ENCODE measurements around the gene SPIN1.
A peak's percentile ranks its signal among the peaks of the same experiment; 100 is the strongest.

SPIN1 gene

GRCh38 chr9:88388886-88389605 is 802 bp downstream of the SPIN1 start:
- DNase-seq: peak in 3 of 5 donors; percentile 15 to 46 (median 40)

- no peak for DNase-seq
Measured at GRCh38 chr9:88390371-88390990, 2.2 kb downstream of the SPIN1 start.

- no peak for DNase-seq
Measured at GRCh38 chr9:88391236-88391635, 3.0 kb downstream of the SPIN1 start.

GRCh38 chr9:88391921-88392320 is 3.7 kb downstream of the SPIN1 start:
- no peak for DNase-seq

GRCh38 chr9:88392549-88392948 is 4.3 kb downstream of the SPIN1 start:
- DNase-seq: no peak

- no peak for DNase-seq
Measured at GRCh38 chr9:88396836-88397577, 8.8 kb downstream of the SPIN1 start.

- DNase-seq: no peak
Measured at GRCh38 chr9:88398016-88398415, 9.8 kb downstream of the SPIN1 start.

- DNase-seq: no peak
Measured at GRCh38 chr9:88399966-88400365, 11.7 kb downstream of the SPIN1 start.

- DNase-seq: no peak
Measured at GRCh38 chr9:88403340-88403739, 15.1 kb downstream of the SPIN1 start.

GRCh38 chr9:88406051-88406450 is 17.8 kb downstream of the SPIN1 start:
- no peak for DNase-seq

- DNase-seq: no peak
Measured at GRCh38 chr9:88411471-88411870, 23.2 kb downstream of the SPIN1 start.

GRCh38 chr9:88414298-88414697 is 26.1 kb downstream of the SPIN1 start:
- no peak for DNase-seq

- DNase-seq: no peak
Measured at GRCh38 chr9:88418025-88418424, 29.8 kb downstream of the SPIN1 start.

GRCh38 chr9:88418715-88419540 is 30.7 kb downstream of the SPIN1 start:
- peak in 1 of 5 donors; percentile 78 for DNase-seq

- DNase-seq: no peak
Measured at GRCh38 chr9:88420227-88420626, 32.0 kb downstream of the SPIN1 start.

GRCh38 chr9:88421348-88421747 is 33.1 kb downstream of the SPIN1 start:
- no peak for DNase-seq

- no peak for DNase-seq
Measured at GRCh38 chr9:88425538-88425950, 37.3 kb downstream of the SPIN1 start.

GRCh38 chr9:88426651-88427050 is 38.4 kb downstream of the SPIN1 start:
- no peak for DNase-seq

GRCh38 chr9:88429595-88430430 is 41.6 kb downstream of the SPIN1 start:
- DNase-seq: no peak

- DNase-seq: peak in 1 of 5 donors; percentile 78
Measured at GRCh38 chr9:88433583-88434255, 45.5 kb downstream of the SPIN1 start.

GRCh38 chr9:88435336-88435735 is 47.1 kb downstream of the SPIN1 start:
- peak in 1 of 5 donors; percentile 10 for DNase-seq
